Middle frontal gyrus (tissue), 1 donor: Measurements from ENCODE around the gene ERF.

Source experiments
- DNase-seq: peaks from one replicate; pipeline ENCODE4 v3.0.0-alpha.2; 2015; ENCODE audit warnings: low spot score; ENCODE audit errors: extremely low spot score

ERF gene

DNA sequence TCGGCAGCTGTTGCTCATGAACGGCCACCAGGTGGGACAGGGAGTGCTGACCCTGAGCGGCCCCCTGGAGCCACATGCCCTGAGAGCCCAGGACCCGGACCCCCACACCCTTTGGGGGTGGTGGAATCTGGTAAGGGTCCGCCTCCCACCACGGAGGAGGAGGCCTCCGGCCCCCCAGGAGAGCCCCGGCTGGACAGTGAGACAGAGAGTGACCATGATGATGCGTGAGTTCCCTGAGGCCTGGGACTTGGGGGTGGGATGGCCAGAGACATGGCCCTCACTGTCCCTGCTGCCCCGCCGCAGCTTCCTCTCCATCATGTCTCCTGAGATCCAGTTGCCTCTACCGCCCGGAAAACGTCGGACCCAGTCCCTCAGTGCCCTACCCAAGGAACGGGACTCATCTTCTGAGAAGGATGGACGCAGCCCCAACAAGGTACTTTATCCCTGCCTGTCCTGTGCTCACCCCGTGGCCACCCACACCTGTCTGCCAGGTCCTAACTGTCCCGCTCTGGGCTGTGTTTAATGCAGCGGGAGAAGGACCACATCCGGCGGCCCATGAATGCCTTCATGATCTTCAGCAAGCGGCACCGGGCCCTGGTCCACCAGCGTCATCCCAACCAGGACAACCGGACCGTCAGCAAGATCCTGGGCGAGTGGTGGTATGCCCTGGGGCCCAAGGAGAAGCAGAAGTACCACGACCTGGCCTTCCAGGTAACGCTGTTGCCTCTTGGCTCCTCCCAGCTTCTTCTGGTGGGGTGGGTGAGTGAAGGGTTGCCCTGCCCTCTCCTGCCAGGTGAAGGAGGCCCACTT, 32.3 kb upstream of the ERF start:
- no peak for DNase-seq

DNA sequence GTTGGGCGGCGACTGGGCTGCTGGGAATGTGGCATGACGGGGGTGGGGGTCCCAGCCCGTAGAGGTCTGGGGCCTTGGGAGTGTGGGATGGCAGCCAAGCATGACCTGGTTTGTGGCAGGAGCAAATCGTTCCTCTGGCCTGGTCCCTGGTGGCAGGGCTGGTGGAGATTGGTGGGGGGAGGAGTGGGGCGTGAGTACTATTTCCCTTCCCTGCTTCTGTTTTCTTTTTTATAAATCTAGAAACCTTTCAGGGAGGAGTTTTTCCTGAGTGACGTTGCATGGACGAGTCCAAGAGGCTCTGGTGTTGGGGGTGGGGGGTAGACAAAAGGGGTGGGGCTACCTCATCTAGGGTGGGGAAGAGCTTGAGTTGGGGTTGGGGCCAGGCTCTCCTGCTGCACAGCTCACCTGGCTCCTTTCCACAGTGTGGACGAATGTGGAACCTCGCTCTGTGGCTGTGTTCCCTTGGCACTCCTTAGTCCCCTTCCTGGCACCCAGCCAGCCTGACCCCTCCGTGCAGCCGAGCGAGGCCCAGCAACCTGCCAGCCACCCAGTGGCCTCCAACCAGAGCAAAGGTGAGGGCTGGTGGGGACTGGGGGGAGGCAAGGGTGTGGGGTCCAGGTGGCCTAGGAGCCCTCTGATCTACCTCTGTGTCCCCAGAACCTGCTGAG, 31.6 kb upstream of the ERF start:
- no peak for DNase-seq

DNA sequence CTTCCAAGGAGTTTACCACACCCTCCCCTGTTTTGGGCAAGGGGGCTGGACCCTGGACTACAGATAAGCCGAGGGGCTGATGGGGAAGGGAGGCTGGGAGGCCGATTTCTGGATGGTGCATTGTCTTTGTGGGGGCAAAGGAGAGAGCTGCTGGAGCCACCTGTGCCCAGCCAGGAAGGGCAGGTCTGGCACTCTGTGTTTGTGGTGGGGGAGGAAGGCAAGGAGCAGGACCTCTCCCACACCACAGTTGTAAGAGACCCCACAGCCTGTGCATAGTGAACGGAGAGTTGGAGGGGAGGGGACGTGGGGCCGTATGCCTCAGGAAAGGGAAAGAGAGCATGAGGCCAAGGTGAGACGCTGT, 31.0 kb upstream of the ERF start:
- DNase-seq: no peak

DNA sequence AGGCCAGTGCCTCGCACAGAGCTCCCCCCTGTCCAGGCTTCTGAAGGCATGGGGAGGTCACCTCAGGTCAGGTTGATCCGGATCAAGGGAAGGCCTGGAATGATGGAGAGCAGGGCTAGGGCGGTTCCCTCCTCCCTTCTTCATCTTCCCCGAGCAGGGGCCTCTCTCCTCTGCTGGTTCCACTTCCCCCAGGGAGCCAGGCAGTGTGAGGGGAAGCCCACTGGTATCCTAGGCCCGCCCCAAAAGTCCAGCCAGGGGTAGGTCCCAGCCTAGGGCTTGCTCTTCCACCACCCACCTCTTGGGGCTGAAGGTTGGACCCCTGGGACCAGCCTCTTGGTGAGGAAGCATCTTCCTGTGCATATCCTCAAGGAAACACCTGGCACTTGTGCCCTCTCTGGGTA, 30.6 kb upstream of the ERF start:
- no peak for DNase-seq

DNA sequence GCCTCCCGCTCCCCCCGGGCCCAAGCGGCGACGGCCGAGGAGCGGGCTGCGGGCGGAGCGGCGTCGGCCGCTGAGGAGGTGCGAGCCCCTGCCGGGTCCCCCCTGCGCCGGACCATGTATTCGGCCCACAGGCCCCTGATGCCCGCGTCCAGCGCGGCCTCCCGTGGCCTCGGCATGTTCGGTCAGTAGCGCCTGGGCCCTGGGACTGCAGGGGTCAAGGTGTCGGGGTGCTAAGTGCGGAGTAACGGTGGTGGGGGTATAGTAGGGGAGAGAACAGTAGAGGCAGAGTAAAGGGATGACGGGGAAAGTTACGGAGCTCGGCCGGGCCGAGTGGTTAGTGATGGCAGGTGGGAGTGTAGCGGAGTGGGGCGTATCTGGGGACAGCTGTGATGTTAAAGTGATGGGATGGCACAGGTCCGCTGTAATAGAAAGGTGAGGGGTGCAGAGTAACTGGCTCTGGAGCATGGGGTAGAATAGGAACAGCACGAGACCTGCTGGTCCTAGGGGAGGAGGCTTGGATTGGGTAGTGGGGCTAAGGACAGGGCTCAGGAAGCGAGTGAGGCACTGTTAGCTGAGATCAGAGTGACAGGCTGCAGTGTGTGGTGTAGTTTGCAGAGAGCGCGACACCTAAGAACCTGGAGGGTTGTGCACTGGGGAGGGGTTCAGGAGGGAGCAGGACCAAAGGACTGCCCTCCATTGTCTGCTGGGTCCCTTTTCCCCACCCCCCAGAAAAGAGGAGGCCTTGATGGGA, 29.8 kb upstream of the ERF start:
- DNase-seq: no peak

DNA sequence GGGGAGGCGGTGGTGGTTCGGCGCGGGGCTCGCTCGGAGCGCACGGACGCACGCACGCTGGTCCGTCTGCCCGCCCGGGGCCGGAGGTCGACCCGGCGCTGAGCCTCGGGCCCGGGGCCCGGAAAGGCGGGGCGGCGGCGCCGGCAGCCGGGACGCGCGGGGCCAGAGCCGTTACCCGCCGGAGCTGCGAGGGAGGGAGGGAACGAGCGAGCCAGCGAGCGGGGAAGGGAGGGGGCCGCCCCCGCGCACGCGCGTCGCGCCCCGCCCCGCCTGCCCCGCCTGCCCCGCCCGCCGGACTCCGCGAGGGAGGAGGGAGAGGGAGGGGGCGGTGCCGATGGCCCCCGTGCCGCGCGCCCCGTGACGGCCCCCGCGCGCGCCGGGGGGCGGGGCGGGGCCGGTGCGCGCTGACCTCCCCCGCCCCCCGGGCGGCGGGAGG, 29.2 kb upstream of the ERF start:
- no peak for DNase-seq

DNA sequence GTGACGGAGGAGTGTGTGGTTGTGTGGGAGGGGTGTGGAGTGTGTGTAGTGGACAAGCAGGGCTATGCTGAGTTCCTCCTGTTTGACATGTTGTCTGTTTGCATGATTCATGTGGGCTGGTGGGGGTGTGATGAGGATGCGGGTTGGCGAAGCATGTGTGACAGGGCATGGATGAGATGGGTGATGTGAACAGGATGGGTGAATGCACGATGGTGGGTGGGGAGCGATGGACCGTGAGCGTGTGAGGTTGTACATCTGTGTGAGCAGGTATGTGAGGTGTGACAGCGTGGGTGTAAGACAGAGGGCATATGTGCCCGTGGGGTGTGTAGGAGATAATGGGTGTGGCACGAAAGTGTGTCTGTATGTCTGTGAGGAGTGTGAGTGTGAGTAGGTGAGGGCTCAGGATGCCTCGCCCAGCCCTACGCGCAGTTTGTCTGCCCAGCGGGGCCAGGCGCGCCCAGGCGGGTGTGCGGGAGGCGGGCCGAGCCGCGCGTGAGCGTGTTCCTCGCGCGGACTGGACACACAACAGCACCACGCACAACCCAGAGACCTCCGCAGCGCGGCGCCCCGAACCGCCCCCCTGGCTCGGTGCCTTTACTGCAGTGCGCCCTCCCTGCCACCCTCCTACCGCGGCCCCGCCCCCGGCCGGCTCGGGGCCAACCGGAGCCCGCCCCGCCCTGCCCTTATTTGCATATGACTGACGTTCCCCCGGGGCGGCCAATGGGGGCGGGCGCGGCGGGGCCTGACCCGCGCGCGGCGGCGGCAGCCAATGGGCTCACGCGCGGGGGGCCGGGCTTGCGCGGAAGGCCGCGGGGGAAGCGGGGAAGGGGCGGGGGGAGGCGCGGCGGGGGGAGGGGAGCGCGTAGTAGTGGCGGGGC, 28.5 kb upstream of the ERF start:
- peak; percentile 90 for DNase-seq

DNA sequence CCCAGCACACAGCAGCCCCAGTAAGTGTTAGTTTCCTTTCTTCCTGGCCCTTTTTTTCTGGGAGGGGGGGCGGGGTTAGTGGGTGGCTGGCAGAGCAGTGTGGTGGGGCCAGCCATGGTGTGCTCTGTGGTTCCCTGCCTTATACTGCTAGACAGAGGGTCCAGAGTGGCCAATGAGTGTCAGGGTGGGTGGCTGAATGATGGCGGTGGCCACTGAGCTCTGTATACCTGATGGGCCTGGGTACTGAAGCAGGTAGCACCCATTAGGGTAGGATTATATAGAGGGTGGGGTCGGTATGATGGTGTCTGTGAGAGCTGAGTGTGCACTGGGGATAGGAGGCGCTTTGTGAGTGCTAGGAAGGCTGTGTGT, 27.9 kb upstream of the ERF start:
- DNase-seq: no peak

DNA sequence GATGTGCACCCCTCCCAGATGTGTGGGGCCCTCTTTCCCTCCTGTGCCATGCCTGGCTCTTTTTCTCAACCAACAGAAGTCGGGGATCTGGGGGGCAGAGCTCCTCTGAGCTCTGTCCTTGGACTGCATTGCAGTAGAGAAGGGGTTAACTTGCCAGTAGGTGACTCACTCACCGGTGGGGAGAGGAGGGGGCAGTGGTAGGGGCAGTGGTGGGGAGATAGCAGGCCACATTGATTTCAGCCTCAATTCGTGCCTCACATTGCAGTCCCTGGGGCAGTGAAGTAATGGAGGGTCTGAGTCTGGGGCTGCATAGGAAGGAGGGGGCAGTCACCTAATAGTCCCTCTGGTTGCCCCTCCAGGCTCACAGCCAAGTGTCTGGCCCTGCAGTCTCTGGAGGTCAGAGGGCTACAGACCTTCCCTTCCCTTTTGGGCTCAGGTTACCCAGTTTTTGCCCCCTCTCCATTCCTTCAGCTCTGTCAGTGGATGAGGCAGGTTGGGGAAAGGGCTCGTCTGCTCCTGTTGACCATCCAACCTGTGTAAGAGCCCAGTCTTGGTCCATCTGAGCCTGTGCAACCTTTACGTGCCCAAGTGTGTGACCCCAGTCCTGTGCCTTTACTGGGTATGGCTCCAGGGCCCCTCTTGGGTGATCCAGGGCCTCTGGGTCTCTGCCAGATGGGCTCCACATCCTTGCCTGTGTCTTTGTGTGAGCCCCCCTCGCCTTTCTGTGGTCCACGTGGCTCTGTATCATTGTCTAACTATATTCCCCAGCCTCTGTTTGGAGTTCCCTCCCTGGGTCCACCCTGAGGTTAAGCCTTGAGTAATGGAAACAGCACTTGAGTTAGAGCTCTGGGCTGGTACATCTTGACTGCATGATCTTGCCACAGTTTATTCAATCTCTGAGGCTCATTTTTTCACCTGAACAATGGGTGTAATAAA, 27.2 kb upstream of the ERF start:
- DNase-seq: no peak

DNA sequence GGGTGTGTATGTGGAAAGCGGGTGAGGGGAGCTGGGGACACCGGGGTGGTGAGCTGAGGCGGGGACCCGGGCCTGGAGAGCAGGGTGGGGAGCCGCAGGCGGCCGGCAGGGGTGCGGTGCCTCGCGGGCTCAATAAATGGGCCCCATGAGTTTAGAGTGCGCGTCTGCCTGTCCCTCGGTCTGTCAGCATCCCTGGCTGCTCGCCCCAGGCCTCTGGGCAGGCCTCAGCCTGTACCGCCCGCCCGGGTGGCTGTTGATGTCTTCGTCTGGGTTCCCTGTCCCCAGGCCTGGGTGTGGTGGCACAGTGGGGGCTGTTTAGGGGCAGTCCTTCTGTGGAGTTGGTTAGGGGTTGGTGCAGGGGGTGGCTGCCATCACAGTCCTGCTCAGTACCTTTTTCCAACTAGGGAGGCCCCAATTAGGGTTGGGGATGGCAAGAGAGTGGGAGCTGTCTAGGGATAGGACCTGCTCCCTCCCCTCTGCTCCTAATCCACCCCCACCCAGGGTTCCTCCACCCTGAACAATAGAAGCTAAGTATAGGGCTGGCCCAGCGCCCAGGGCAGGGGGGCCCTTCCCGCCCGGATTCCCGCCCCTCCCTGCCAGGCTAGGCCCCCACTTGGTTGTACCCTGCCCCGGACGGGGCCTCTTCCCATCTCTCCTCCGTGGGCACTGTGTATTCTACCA, 26.4 kb upstream of the ERF start:
- DNase-seq: no peak

DNA sequence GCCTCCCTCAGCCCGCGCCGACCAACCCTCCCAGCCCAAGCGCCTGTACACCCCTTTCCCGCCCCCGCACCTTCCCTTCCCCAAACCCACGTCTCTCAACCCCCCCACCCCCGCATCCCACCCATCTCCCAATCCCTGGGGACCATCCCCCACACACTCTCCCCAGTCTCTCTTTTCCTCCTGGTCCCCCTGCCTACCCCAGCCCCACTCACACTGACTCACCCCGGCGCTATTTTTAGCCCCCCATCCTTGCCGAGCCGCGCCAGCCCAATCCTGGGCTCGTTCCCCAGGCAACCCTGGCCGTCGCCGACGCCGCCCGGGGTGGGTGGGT, 25.9 kb upstream of the ERF start:
- DNase-seq: no peak

DNA sequence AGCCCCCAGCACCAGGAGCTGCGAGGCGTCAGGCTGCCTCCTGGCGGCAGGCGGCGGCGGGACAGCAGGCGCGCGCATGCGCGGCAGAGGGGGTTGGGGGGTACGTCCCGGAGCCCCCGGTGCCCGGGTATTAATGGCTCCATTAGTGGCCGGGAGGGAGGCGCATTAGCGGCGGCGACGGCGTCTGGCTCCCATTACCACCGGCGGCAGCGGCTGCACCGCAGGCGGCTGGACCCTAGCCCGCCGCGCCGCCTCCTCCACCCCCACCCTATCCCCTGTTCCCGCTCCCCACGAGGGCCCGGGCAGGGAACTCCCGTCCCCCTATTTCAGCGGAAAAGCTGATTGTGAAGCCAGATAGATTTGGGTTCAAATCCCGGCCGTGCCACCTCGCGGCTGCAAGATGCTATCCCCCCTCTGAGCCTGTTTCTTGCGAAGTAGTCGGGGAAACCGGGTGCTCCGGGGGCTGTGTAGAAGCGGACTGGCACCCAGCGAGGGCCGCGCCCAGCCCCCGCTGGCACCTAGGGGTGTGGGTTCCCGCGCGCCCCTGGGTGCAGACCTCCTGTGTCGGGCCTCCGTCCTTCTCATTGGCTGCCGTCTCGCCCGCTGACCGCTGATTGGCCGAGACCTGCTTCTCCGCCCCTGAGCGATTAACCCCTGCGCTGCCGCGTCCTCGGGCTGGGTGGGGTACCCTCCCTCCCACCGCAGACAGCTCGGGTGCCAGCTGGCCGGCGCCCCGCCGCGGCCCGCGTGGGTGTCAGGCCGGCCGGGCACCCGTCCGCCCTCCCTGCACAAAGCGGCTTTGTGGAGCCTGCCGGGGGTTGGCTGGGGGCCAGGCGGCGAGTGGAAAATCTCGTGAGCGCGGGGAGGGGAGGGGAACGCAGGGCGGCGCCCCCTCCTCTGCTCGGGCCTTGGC, 25.2 kb upstream of the ERF start:
- DNase-seq: peak; percentile 91

DNA sequence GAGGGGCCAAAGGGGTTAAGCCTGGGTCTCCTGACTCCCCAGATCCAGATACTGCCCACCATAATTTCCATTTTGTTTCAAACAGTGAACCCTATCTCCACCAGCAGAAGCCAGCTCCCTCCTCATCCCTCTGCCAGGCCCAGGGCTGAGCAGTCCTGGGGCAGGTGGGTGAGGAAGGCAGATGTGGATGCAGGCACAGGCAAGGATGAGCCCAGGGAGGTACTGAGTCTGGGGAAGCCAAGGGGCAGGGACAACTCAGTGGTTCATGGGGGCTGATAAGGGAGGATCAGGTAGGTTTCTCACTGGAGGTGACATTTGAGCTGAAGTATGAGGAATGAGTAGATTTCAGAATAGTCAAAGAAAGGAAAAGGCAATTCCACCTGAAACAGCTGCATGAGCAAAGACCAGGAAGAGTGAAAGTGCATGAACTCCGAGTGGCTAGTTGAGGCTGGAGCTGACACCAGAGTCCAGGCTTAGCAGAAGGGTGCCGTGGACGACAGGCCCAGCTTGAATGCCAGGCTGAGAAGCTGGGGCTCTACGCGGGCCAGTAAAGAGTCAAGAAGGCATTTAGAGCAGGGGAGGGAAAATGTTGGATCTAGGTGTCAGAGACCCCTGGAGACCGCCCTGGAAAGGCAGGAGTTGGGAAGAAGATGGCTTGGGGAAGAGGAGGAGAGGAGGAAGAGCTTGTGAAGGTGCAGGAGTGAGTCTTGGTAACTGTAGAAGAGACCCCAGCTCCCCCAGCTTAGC, 24.4 kb upstream of the ERF start:
- no peak for DNase-seq

DNA sequence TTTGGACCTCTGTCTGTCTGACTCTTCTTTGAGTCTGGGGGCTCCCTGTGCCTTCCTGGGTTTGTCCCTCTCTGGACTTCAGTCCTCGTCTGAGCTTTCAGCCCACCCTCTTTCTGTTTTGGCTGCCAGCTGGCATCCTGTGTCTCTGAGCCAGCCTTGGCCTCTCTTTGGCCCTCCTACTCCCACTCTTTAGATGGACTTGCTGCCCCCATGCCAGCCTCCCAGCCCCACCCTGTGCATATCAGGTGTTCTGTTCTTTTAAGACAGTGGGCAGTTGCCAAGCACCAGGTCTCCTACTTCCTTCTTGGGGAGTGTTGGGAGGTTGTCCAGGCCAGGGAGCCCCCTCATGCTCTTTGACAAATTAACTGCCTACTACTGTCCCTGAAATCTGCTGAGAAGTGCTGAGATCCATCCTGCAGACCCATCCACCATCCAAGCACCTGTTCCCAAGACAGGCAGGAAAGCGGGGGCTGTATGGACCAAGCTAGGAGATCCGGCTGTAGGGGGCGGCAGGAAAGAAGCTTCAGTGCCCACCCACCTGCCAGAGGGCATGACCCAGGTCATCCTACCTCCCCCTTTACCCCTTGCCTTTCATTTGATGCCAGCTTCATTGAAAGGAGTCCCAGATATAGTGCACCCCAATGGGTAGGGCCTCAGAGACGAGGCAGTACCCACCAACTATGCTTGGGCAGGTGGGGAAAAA, 23.7 kb upstream of the ERF start:
- DNase-seq: no peak

DNA sequence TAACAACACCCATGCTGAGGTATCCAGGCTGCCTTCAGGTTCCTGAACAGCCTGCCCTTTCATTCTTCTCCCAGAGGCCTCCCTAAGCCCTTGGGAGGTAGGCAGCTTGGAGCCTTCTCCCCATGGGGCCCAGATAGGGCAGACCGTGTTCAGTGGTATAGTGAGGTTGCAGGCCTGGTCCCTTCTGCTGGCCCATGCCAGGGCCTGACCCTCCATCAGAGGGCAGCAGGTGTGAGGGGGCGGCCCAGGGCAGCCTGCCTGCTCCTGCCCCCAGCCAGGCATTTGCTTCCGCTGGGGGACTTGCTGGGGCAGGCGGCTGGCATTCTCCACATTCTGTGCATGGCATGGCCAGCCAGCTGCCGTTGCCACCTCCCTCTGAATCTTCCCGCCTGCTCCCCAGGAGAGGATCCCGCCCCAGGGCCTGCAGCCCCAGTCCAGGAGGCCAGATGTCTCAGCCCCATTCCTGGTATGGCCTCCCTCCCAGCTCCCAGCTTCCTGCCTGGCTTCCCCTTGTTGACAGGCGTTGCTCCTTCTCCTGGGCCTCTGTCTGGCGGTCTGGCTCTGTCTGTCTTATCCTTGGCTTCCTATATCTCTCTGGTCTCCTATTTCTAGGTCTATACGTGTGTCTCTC, 23.0 kb upstream of the ERF start:
- no peak for DNase-seq

DNA sequence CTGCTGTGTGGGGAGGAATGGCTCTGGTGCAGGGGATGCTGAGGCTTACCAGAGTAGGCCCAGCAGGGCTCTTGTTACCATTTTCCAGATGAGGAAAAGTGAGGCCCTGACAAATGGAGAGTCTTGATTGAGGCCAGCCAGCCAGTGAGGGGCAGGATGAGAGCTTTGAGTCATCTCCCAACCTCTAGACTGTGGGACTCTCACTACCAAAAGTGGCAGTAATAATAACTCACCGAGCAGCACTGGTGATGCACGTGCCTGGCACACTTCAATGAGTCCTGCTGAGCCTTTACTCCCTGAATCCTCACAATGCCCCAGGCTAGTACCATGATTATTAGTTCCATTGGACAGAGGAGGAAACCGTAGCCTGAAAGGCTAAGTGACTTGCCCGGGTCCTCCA, 21.9 kb upstream of the ERF start:
- DNase-seq: no peak

DNA sequence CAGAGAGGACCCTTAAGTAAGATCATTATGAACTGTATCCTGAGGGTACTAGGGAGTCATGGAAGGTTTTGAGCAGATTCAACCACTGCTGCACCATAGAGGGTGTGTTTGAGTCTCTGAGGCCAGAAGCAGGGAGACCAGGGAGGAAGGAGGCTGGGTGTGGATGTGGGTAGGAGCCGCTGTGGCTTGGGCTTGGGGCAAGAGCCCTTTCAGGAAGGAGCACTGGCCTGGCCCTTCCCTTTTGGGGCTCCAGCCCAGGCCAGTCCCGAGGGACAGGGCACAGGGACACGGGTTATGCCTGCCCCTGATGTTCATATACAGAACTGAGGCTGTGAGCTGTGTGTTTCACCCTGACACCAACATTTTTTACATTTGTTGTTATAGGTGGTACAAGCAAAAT, 21.4 kb upstream of the ERF start:
- DNase-seq: no peak
